ENCODE measurements around the gene DDR1.
"Not testable (repeated sequence)": the region's sequence is repeated elsewhere in the genome, so short reads cannot be mapped to it uniquely, and the experiment has no call there.

The DDR1 gene

GRCh38 chr6:30894381-30894780, 10.1 kb downstream of the DDR1 start:
- no peak for DNase-seq (ENCODE audit: low spot score)

- DNase-seq (ENCODE audit: low spot score) = no peak
Measured at GRCh38 chr6:30894935-30895334, 10.6 kb downstream of the DDR1 start.

GRCh38 chr6:30895343-30895742, 11.0 kb downstream of the DDR1 start:
- no peak for DNase-seq (ENCODE audit: low spot score)

- no peak for DNase-seq (ENCODE audit: low spot score)
Measured at GRCh38 chr6:30896541-30896940, 12.2 kb downstream of the DDR1 start.

GRCh38 chr6:30897882-30898281, 13.6 kb downstream of the DDR1 start:
- no peak for DNase-seq (ENCODE audit: low spot score)

GRCh38 chr6:30898750-30899360, 14.5 kb downstream of the DDR1 start:
- DNase-seq (ENCODE audit: low spot score) = no peak

- DNase-seq (ENCODE audit: low spot score) = no peak
Measured at GRCh38 chr6:30900863-30901417, 16.6 kb downstream of the DDR1 start.

- DNase-seq (ENCODE audit: low spot score) = no peak
Measured at GRCh38 chr6:30901436-30901835, 17.1 kb downstream of the DDR1 start.

GRCh38 chr6:30902196-30902595, 17.9 kb downstream of the DDR1 start:
- not testable (repeated sequence) for DNase-seq (ENCODE audit: low spot score)

- no peak for DNase-seq (ENCODE audit: low spot score)
Measured at GRCh38 chr6:30902709-30903108, 18.4 kb downstream of the DDR1 start.

GRCh38 chr6:30903236-30903635, 18.9 kb downstream of the DDR1 start:
- DNase-seq (ENCODE audit: low spot score) = no peak

- not testable (repeated sequence) for DNase-seq (ENCODE audit: low spot score)
Measured at GRCh38 chr6:30907290-30907757, 23.0 kb downstream of the DDR1 start.

- DNase-seq (ENCODE audit: low spot score) = peak; percentile 96
Measured at GRCh38 chr6:30907758-30908591, 23.7 kb downstream of the DDR1 start, which contains the start of gene GTF2H4. Gene GTF2H4, plus strand, starts transcription at chr6:30908207.

GRCh38 chr6:30908700-30909099, 24.4 kb downstream of the DDR1 start:
- no peak for DNase-seq (ENCODE audit: low spot score)

GRCh38 chr6:30910473-30910872, 26.2 kb downstream of the DDR1 start:
- not testable (repeated sequence) for DNase-seq (ENCODE audit: low spot score)

- no peak for DNase-seq (ENCODE audit: low spot score)
Measured at GRCh38 chr6:30912746-30913520, 28.6 kb downstream of the DDR1 start.

GRCh38 chr6:30913721-30914075, 29.4 kb downstream of the DDR1 start:
- no peak for DNase-seq (ENCODE audit: low spot score)

- peak; percentile 89 for DNase-seq (ENCODE audit: low spot score)
Measured at GRCh38 chr6:30914076-30914853, 29.9 kb downstream of the DDR1 start, which contains the start of gene VARS2. Gene VARS2, plus strand, starts transcription at chr6:30914238. Its CDS starts 599 bp downstream, at chr6:30914837.

GRCh38 chr6:30914854-30915590, 30.7 kb downstream of the DDR1 start:
- DNase-seq (ENCODE audit: low spot score) = no peak

- peak; percentile 27 for DNase-seq (ENCODE audit: low spot score)
Measured at GRCh38 chr6:30915591-30915946, 31.2 kb downstream of the DDR1 start.

GRCh38 chr6:30917041-30917440, 32.7 kb downstream of the DDR1 start:
- DNase-seq (ENCODE audit: low spot score) = no peak

All from CD4-positive, alpha-beta T cell treated with Interleukin-15 for 4 hours (primary cell).